CD4-positive, alpha-beta T cell treated with Interferon alpha-2 for 1 hour (primary cell): ENCODE results near the gene WDR38.

Experiments used
- DNase-seq, 2 donors: peaks; one replicate each; pipeline ENCODE4 v3.0.0-alpha.2; 2020 to 2022

The WDR38 gene

DNA sequence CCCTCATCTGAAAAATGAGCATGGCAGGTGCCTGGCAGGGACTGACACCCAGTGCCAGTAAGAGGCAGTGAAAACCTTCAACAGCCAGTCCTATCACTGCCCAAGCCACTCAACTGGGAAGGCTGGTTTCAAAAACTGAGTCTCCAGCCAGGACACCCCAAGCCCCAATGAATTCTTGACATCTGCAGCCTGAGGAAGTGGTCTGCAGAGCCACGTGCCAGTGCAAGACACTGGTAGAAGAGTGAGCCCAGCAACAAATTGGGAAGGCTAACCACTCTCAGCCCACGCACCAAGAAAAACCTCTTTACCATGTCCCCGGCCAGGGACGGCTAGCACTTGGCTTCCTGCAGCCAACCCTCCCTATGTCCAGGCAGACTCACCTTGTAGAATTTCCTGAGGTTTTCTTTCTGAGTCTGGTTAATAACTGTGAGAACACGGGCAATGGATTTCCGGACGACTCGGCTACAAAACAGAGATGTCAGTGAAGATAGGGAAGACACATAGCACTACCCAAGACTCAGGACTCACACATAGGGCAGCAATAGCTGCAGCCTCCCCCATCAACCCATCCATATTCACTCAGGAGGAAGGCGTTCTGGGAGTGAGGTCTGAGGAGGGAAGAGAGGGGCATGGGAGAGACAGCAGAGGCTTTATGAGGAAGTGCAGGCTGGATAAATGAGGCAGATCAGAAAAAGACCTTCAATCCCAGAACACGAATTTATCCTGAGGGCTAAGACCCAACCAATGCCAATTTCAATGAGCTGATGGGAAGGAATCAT lies 6.7 kb downstream of the WDR38 start:
- DNase-seq = no peak

DNA sequence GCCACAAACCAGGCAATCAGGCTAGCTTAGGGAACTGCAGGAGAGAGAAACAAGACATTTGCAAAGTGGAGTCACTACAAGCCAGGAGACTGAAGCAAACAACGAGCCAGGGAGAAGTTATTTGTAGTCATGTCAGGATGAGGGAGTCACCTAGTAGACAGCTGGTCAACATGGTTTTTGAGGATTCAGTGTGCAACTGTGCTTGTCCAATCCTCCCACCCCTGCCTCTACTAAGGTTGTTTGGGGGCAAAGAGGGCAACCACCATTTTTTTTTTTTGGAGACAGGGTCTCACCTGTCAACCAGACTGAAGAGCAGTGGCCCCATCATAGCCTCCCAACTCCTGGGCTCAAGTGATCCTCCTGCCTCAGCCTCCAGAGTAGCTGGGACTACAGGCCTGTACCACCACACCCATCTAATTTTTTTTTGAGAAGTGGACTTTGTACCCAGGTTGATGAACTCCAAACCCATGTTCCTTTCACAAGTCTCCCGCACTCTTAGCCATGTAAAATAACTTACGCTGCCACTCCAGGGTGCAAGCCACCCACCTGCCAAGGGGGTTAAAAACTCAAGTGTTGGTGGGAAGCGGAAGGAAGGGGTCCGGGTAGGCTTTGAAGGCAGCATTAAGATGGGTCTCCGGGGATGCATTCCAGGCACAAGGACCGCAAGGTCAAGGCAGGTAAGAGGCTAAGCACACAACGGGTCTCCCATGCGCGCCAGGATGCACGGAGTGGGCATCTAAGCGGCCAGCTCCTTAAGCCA lies 7.5 kb downstream of the WDR38 start:
- no peak for DNase-seq

DNA sequence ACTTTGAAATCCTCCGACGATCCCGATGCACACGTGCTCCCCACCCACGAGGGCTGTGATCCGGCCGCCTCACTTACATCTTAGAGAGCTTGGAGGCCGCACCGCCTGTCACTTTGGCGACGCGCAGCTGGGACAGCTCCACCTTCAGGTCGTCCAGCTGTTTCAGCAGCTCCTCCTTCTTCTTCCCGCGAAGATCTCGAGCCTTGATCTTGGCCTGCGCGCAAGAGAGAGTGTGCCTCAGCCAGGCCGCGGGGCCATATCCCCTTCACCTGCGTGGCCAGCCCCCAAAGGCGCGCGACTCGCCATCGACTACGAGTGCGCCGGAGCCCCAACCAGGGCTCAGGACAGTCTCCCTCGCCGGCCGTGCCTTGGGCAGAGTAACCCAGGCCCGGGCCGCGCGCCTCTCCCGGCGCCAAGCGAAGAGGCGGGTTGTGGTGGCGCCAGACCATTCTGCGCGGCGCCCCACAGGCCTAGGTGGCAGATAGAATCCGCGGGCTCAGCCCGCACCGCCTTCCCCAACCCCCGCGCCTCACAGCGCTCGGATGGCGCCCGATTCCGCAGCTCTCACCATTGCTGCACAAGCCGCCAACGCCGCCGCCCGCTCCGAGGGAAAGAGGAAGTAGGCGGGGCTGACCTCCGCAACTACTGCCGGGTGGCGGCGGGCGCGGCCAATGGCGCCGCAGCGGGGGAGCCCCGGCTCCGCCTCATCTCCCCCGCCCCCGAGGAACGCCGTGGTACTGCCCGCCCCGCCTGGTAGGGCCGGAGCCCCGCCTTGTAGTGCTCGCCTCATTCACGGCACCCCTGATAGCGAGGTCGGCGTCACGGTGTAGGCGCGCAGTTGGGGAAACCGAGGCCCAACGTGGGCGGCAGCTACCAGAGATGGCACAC lies 8.3 kb downstream of the WDR38 start, which contains the start of the genes ARPC5L and RPL35:
Gene ARPC5L (plus strand): TSS at position 789 of the 888 bp plus-strand sequence. CDS start 7,161 bp downstream, outside the sequence.
Gene RPL35 (minus strand): TSS at position 616 of the 888 bp plus-strand sequence. CDS start 45 bp downstream, at position 571.
- DNase-seq = peak; percentile 93 to 96

DNA sequence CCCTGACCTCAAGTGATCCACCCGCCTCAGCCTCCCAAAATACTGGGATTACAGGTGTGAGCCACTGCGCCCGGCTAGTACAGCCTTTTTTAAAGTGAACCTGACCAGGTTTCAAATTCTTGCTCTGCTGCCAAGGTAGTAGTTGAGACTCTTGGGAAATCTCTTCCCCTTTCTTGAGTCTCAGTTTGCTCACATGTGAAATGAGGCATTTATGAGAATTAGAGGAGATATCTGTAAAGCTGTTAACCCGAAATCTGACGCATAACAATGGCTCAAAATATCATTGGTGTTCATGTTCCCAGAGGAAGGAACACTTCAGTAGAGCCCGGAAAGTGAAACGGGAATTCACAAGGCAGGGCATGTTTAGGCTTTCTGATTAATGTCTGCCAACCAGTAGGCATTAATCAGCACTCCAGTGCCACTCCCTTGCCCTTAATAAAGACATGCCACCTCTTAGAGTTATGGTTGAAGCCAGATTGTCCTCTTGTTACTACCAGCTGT lies 10.2 kb downstream of the WDR38 start:
- no peak for DNase-seq

DNA sequence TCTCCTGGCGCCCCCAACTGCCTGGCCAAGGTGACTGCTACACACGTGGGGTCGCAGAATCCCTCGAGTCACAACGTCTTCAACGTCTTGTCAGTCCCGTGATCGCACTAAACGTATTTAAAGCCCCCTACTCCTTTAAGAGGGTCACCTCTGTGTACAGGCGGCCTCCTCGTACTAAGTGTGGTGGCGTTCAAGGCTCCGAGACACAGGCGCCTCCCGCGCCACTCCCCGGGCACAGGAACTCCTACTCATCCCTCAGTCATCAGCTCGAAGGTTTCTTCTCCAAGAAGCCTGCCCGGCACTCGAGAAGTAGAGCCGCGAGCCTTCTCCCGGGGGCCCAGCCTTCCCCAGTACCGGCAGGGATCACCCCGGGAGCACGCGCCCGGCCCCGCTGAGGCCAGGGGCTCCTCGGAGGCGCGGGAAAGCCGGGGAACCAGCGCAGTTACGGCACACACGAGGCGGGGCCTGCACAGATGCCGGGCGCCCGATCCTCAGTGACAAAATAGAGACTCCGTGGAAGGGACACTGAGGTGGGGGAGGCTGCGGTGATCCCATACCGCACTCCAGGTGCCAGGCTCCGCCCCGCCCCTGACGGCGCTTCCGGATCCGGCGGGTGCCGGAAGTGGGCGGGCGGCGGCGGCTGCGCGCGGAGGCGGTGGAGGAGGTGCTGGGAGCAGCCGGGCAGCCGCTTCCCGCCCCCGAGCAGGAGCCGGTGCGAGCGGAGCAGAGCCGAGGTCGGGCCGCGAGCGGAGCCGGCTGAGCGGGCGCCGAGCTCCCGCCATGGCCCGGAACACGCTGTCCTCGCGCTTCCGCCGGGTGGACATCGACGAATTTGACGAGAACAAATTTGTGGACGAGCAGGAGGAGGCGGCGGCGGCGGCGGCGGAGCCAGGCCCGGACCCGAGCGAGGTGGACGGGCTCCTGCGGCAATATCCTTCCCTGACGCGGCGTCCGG lies 15.5 kb downstream of the WDR38 start:
- peak; percentile 88 to 93 for DNase-seq

DNA sequence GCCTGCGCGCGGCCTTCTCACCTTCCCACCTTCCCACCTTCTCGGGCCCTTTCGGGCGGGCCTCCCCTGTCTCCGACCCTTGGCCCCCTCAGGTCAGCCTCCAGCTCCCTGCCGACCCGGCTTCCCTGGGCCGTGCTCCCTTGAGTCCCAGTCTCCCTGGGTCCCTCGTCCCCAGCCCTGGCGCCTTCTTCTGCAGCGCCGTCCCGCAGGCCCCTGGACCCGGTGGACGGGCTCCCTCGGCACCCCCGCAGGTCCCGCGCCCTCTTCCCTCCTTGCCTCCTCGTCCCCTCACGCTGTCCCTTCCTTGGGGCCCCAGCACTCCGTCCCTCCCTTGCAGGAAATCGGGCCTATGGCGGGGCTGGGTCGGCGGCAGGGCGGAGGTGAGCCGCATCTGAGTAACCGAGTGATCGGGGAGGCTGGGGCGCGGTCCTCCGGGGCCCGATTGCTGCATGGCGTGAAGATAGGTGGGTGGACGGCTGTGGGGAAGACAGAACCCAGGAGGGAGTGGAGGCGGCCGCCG lies 16.3 kb downstream of the WDR38 start:
- DNase-seq = no peak

DNA sequence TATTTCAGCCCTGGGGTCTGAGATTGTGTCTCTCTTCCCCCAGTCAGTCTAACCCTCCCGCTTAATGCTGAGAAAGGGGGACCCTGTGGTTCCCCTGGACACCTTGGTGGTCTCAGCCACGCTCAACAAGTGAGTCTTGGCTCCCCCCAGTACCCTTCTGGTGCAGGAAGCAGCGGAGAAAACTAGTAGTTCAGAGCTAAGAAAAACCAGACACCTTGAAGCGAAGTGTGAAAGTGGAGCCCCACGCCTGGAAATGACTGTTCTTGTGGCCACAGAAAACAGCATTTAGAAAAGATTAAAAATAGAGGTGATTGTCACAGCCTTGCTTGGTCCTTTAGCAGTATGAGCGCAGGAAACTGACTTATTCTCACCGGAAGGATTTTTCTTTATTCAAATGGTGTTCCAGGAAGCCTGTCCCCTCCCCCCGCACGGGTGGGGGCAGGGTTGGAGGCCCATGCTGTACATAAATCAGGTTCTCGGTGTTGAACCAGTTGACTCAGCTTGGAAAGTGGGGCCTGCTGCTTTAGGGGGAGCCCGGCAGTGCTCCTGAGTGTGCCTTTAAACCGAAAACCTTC lies 16.8 kb downstream of the WDR38 start:
- DNase-seq = peak; percentile 86 to 91

DNA sequence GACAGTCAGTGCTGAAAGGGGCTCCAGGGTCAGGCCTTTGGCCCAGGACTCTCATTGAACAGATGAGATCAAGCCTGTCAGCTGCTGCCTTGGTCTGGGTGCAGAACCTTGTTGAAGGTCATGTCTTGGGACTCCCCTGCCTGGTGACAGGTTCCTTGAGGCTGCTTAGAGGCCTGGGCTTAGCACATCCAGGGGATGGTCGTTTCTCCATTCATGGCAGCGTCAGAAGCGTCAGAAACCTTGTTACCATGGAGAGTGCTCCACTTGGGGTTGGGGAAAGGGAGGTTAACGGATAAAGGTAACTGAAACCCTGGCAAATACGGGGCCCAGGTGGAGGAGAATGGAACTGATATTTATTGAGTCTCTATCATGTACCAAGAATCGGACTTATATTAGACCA lies 17.5 kb downstream of the WDR38 start:
- DNase-seq = no peak

DNA sequence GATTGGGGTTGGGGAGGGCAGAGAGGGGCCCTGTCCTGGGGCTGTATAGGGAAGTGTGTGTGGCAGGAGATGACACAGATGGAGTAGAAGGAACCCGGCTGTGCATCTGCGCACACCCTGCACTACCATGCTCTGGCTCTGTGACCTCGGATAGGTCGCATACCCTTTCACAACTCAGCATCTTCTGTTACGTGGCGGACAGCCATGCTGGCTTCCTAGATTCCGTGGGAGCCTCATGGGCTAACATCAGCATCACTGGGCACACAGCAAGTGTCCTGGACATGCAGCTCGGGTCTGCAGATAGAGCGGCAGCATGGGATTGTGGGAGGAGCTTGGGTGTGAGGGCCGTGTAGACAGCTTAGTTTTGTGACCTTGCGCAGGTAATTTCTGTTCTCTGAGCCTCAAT lies 17.9 kb downstream of the WDR38 start:
- DNase-seq = no peak

DNA sequence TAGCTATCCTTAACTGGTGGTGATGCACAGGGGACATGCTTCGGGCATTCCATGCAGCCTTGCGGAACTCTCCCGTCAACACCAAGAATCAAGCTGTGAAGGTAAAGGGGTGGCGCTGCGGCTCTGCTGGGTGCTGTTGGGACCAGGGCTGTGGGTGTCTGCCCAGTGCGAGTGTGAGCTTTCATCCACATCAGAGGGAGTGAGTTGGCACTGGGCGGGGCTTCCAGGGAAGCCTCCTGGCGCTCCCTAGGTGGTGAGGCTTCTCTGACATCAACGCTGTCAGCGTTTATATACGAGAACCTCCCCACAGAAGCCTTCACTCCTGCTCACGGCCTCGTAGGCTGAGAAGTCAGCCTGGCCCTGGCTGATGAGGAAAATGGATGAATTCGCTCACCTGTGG lies 20.4 kb downstream of the WDR38 start:
- peak; percentile 51 to 69 for DNase-seq

DNA sequence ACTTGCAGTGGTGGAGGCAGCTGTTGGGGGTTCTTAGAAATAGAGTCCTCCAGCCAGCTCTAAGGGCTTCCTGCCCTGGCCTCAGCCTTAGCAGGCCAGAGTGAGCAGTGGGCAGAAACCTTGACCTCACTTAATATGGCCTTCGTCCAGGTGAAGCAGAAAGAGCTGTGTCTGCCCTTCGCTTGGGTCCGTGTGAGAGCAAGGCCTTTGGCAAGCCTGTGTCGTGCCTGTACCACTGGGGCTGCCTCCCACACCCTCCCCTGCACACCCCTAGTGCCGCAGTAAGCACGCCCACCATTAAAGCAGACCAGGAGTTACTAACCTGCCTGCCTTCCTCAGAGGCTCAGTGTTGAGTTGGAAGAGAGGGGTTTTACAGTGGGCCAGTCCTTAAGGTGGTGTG lies 22.2 kb downstream of the WDR38 start:
- no peak for DNase-seq

DNA sequence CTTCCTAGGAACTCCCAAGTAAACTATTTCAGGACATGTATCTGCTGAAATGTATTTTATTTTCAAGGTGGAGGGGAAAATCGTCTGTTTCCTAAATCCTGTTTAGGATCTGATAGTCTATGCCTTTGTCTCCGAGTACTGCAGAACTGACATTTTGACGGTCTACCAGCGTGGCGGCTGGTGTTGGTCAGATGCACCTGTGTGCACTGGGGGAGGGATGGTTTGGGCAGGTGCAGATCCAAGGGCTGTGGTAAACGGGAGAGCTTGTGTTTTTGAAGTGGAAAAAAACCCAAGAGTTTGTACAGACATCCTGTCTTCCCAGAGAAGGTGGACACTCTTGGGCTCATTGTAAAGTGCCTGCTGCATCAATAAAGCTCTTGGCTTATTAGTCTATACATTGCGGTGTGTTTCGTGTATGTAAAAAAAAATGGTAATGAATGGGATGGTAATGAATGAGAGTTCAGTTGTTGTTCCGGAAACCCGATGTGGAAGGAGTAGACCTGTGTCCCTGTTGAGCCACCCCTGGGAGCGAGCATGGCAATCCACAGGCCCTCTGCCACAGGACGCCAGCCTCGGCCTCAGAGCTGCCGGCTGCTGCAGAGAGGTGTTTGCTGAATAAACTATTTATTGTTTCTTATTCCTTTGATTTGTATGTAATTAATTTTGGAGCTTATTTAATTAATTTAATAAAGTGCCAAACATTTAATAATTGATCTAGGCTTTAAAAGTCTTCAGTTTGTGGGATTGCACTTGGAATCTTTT lies 23.9 kb downstream of the WDR38 start:
- no peak for DNase-seq

DNA sequence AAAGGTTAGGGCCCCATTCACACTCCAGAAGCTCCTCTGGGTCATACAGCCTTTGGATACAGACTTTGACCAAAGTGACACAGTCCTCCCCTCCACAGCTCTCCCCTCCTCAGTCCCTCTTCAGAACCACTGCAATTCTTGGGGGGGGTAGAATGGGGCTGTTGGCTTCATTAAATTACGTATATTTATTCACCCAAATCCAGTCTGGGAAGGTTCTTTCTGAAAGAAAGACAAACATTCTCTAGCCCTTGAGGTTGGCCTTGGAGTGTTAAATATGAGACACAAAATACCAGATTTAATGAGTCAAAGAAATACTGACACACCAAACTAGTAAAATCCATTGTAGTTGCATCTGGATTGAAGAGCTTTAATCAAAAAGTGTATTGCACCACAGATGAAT lies 24.8 kb downstream of the WDR38 start:
- no peak for DNase-seq

DNA sequence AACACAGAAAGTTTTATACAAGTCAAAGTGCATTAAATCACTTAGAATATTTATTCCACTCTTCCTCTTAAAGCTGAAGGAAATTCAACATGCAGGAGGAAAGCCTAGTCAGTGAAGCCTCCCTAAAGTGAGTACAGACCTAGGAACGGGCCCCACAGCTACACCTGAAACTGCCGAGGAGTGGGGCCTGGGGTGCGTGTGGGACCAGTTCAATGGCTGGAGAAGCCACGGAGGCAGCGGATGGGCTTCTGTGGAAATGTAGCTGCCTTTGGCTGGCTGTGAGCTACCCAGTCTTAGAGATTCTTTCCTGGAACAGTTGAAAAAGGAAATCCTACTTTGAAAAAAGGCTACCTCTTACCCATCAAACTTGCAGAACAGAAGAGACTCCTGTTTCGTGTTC lies 25.3 kb downstream of the WDR38 start:
- no peak for DNase-seq

DNA sequence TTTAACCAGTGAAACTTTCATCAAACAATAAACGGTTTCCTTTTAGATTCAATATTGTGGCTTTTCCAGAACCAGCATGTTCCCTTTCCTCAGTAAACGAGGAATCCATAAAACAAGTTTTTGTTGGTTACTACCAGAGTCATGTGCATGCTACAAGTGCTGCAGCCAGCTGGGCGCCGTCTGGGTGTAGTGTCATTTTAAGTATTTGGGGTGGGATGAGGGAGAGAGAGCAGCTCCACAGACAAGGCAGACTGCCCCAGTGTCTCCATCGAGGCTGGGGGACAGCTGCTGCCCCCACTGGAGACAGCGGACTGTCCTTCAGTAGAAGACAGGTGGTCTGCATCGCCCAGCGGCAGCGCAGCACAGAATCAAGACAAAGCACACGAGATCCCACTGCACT lies 26.0 kb downstream of the WDR38 start:
- DNase-seq = no peak

DNA sequence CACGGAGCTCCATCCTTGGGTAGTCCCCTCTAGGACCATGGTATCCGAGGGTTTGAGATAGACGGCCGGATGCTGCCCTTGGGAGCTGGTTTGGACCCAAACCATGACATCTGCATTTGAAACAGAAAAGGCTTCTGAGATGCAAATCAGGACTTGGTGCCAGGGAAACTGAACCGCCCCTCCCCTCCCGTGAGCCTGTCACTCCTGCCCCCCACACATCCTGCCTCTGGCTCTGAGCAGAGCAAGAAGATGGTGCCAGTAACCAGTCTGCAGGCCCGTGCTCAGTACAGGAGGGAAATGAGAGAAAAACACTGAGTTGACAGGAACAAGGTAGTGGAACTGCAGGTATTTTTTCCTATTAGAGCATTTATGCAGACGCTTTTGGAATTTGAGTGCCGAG lies 27.2 kb downstream of the WDR38 start:
- DNase-seq = no peak

DNA sequence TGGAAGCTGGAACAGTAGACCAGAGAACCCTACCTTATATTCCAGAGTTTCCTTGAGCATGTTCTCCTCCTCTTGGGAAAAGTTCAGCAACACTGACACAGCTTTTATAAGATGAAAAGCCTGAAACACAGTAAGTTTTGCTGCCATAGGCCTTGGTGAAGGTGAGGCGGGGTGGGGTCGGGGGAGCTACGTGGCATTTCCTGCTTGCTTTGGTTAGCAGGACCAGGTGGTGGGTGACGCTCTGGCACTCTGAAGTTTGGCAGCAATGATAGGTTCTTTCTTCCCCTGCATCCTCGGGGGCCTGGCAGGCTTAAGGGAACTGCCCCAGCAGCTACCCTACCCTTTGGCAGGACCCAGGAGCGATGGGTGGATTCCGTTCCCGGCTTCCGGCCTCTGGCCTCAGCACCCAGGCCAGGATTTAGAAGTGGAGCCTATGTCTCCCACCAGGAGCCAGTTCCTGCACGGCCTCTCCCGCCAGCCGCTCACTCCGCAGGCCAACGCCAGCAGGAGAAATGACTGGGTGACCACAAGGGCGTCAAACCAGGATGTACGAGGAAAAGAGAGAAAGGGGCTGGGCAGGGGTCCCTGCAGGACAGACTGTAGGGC lies 28.0 kb downstream of the WDR38 start:
- no peak for DNase-seq

DNA sequence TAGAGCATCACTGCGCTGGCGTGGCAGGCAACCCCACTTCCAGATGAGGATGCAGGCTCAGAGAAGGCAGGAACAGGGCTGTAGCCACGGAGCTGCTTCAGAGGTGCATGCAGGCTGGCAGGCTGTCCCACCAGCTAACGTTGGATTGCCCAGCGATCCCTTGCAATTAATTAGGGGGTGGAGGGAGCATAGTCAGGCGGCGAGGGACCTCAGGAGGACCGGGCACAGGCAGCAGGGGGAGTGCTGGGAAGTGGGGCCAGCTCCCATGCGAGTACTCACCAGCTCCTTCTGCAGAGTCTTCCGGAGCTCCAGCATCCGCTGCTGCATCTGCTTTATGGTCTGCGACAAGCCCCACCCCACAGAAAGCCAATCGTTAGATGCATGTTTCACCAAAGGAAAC lies 29.0 kb downstream of the WDR38 start:
- no peak for DNase-seq

DNA sequence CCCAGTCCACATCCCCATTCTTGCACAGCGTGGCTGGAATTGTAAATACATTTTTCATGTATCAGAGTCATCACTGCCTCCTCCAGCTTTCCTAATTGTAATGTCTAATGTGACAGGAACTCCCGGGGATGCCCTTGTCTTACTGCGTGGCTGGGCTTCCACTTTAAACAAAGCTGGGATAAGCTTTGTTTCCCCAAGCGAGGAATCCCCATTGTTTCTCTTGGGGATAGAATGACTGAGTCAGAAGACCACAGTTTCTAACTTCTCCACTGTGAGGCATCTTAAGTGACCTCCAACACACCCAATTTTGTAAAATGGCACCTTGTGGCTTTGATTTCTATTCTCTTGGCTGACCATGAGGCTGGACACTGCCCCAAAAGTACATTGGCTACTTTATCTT lies 31.1 kb downstream of the WDR38 start:
- no peak for DNase-seq

DNA sequence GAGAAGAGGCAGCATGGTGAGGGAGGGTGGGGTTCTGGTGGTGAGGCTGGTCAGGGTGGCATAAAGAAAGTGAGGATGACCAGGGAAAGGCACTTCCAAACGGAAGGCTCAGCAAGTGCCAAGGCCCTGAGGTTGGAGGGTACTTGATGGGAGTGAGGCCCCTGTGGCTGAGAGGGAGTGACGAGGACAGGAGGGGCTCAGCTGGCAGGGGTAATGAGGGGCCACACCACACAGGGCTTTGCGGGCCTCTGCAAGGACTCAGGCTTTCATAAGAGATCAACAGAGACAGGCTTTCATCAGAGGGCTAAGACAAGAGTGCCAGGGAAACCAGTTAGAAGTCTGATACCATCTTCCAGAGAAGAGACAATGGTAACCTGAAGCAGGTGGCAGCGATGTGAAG lies 32.3 kb downstream of the WDR38 start:
- no peak for DNase-seq
